HEK293 (cell line): ENCODE measurements around the gene MAPK12.

ENCODE experiments used
- CTCF ChIA-PET: fragments of 350-600 bp; formaldehyde crosslinking; extraction: SDS; loops from one replicate; lab custom pipeline; 2021; ENCODE audit warnings: antibody characterized with exemption; lab: Yijun Ruan, JAX
- POLR2A ChIA-PET: fragments of 300-600 bp; formaldehyde crosslinking; extraction: SDS; loops from one replicate; lab custom pipeline; 2020; ENCODE audit warnings: antibody characterized with exemption, inconsistent platforms; lab: Yijun Ruan, JAX
- H3K27ac ChIP-seq: fragments of 200-500 bp; sonication (Bioruptor generic); 2 replicates; pipeline ENCODE4 v1.5.1; 2014; ENCODE audit warnings: low read depth, low read length, control low read depth, inconsistent platforms; ENCODE audit errors: extremely low read depth
- H3K36me3 ChIP-seq, 2 experiments: fragments of 200-500 bp in 1 of 2; sonication (Bioruptor generic) in 1 of 2; 1 replicate in 1 of 2; 2 replicates in 1 of 2; pipeline ENCODE4 v1.5.1; 2014 to 2017; ENCODE audit warnings: inconsistent platforms in 2 of 2, low read length in 2 of 2; ENCODE audit not compliant: control insufficient read depth in 2 of 2, insufficient read depth in 1 of 2
- H3K4me1 ChIP-seq: fragments of 200-500 bp; sonication (Bioruptor generic); 2 replicates; pipeline ENCODE4 v1.5.1; 2014; ENCODE audit warnings: mild to moderate bottlenecking, low read length, inconsistent platforms; ENCODE audit not compliant: control insufficient read depth, insufficient read depth
- H3K4me3 ChIP-seq: 2 replicates; pipeline ENCODE4 v1.5.1; 2011; ENCODE audit warnings: low read depth, mild to moderate bottlenecking, control low read depth, low read length, moderate library complexity
- H3K9me3 ChIP-seq: fragments of 200-500 bp; sonication (Bioruptor generic); 2 replicates; pipeline ENCODE4 v1.5.1; 2014; ENCODE audit warnings: low read depth, low read length, inconsistent platforms; ENCODE audit not compliant: control insufficient read depth, insufficient read depth
- GLI2 ChIP-seq: fragments of 450-650 bp; formaldehyde crosslinking; IDR thresholded peaks from 2 replicates; pipeline ENCODE4; 2017; ENCODE audit warnings: missing biosample characterization, missing genetic modification characterization, low read depth, borderline replicate concordance
- KLF1 ChIP-seq: fragments of 450-650 bp; formaldehyde crosslinking; IDR thresholded peaks from 2 replicates; pipeline ENCODE4 v1.5.1; 2016; ENCODE audit warnings: missing biosample characterization, missing genetic modification characterization
- KLF10 ChIP-seq: fragments of 450-650 bp; IDR thresholded peaks from 2 replicates; pipeline ENCODE4 v1.5.1; 2018; ENCODE audit warnings: missing biosample characterization, mild to moderate bottlenecking, missing genetic modification characterization
- KLF7 ChIP-seq: fragments of 450-650 bp; formaldehyde crosslinking; IDR thresholded peaks from 2 replicates; pipeline ENCODE4 v1.5.1; 2016; ENCODE audit warnings: missing biosample characterization, missing genetic modification characterization, borderline replicate concordance
- KLF8 ChIP-seq: fragments of 450-650 bp; formaldehyde crosslinking; IDR thresholded peaks from 2 replicates; pipeline ENCODE4 v1.5.1; 2016; ENCODE audit warnings: missing biosample characterization, missing genetic modification characterization
- KLF9 ChIP-seq: fragments of 450-650 bp; formaldehyde crosslinking; IDR thresholded peaks from 2 replicates; pipeline ENCODE4 v1.5.1; 2016; ENCODE audit warnings: missing biosample characterization, missing genetic modification characterization, low read depth
- MEIS1 ChIP-seq: sonication (generic); formaldehyde crosslinking; IDR thresholded peaks from 2 replicates; pipeline ENCODE4 v1.8.1; 2022; ENCODE audit warnings: missing genetic modification reagents, mild to moderate bottlenecking, borderline replicate concordance
- MYNN ChIP-seq: fragments of 450-650 bp; formaldehyde crosslinking; IDR thresholded peaks from 2 replicates; pipeline ENCODE4 v1.5.1; 2016; ENCODE audit warnings: missing biosample characterization, missing genetic modification characterization, borderline replicate concordance
- SP7 ChIP-seq: fragments of 450-650 bp; formaldehyde crosslinking; IDR thresholded peaks from 2 replicates; pipeline ENCODE4 v1.5.1; 2016; ENCODE audit warnings: missing biosample characterization, missing genetic modification characterization
- ZNF140 ChIP-seq: fragments of 450-650 bp; formaldehyde crosslinking; IDR thresholded peaks from 2 replicates; pipeline ENCODE4 v1.5.1; 2016; ENCODE audit warnings: missing biosample characterization, missing genetic modification characterization
- ZNF239 ChIP-seq: fragments of 450-650 bp; formaldehyde crosslinking; IDR thresholded peaks from 2 replicates; pipeline ENCODE4 v1.5.1; 2016; ENCODE audit warnings: missing biosample characterization, missing genetic modification characterization
- ZNF521 ChIP-seq: fragments of 450-650 bp; formaldehyde crosslinking; IDR thresholded peaks from 2 replicates; pipeline ENCODE4 v1.5.1; 2017; ENCODE audit warnings: missing biosample characterization, mild to moderate bottlenecking, missing genetic modification characterization
- ZNF529 ChIP-seq: fragments of 450-650 bp; formaldehyde crosslinking; IDR thresholded peaks from 2 replicates; pipeline ENCODE4 v1.5.1; 2017; ENCODE audit warnings: missing genetic modification characterization, missing biosample characterization; ENCODE audit not compliant: insufficient replicate concordance
- ZNF76 ChIP-seq: fragments of 450-650 bp; formaldehyde crosslinking; IDR thresholded peaks from 2 replicates; pipeline ENCODE4; 2016; ENCODE audit warnings: low read depth, missing biosample characterization, missing genetic modification characterization, borderline replicate concordance
- ZNF777 ChIP-seq: fragments of 450-650 bp; formaldehyde crosslinking; IDR thresholded peaks from 2 replicates; pipeline ENCODE4 v1.5.1; 2017; ENCODE audit warnings: missing biosample characterization, missing genetic modification characterization, borderline replicate concordance
- ZNF843 ChIP-seq: fragments of 450-650 bp; formaldehyde crosslinking; IDR thresholded peaks from 2 replicates; pipeline ENCODE4 v1.5.1; 2016; ENCODE audit warnings: missing biosample characterization, missing genetic modification characterization
- TF ChIP-seq, protein P1 (sequence below): fragments of 450-650 bp; formaldehyde crosslinking; IDR thresholded peaks from 2 replicates; pipeline ENCODE4 v1.5.1; 2016; ENCODE audit warnings: missing biosample characterization, missing genetic modification characterization
- TF ChIP-seq, protein P2 (sequence below): fragments of 450-650 bp; formaldehyde crosslinking; IDR thresholded peaks from 2 replicates; pipeline ENCODE4 v1.5.1; 2016; ENCODE audit warnings: missing biosample characterization, missing genetic modification characterization

The MAPK12 gene

DNA sequence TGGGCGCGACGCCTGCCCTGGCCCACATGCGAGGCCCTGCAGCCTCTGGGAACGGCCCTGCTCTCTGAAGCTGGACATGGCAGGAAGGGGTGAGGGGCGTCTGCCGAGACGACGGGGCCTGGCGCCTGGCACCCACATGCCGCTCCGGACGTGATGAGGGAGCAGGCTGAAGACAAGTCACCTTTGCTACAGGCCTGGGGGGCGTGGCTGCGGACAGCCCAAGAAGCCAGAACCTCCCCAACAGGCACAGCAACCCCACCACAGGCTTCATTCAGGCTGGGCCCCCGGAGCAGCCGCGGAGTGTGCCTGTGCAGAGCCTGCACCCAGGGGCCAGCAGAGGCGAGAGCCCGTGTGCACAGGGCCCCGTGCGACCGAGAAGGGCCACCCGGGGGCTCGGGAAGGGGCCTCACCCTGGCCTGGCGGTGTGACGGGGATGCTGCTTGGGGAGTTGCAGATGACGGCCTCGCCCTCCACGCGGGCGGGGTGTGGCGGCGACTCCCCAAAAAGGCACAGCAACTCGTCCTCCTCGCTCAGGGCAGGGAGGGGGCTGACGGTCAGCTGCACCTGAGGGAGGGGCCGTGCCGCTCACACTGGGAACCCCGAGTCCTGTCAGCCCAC is 25.3 kb upstream of the MAPK12 start:
- Histone ChIP-seq H3K4me3 (no peak overlapping the region), H3K9me3 (no peaks in the 10 kb centered on the region), H3K27ac (no peak overlapping the region), H3K4me1 (no peaks in the 10 kb centered on the region), H3K36me3 (peaks cover 0 to 93% of the 10 kb centered on the region in 2 experiments; a peak in 1 of 3 replicates)
- 0 out of 2 replicates have a peak, but pooled peaks have one; percentile 37 for TF ChIP-seq KLF8 (tag by site-specific recombination)
- peak; percentile 95 for TF ChIP-seq KLF1
- TF ChIP-seq ZNF140 (tag by site-specific recombination) = no peak
- TF ChIP-seq KLF9 (tag by site-specific recombination) = 0 out of 2 replicates have a peak, but pooled peaks have one; percentile 23
- POLR2A ChIA-PET = no interaction called here
- CTCF ChIA-PET = interaction anchor here (1.0 to 1.2 kb wide), 2 partner anchors 14 to 55 kb away, joined by 5 read pairs; no protein-coding TSS in a partner anchor

DNA sequence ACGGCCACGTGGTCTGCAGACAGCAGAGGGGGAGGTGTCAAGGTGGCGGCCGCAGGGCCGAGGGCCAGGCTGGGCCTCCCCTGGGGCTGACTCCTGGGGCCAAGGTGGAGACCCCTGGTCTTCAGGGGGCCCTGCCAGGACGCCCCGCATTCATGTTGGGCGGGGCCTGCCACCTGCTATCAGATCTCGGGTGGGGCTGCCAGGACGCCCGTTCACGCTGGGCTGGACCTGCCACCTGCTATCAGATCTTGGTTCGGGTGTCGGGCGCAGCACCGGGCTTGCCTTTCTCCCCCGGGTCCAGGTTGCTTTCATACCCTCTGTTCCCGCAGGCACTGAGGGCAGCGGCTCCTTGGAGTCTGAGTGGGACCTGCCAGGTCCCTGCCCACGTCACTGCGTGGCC is 24.8 kb upstream of the MAPK12 start:
- CTCF ChIA-PET = interaction anchor here (1.0 kb wide), 1 partner anchor 13 kb away, joined by 5 read pairs; no protein-coding TSS in a partner anchor
- TF ChIP-seq KLF8 (tag by site-specific recombination) (peak; percentile 66; the same call in 1 of the 2 replicates), KLF1 (peak; percentile 30; the same call in 1 of the 2 replicates), ZNF76 (tag by site-specific recombination) (no peak), MEIS1 (CRISPR knock-in tag) (no peak), ZNF239 (no peak), KLF7 (tag by site-specific recombination) (no peak), ZNF529 (tag by site-specific recombination) (no peak)

DNA sequence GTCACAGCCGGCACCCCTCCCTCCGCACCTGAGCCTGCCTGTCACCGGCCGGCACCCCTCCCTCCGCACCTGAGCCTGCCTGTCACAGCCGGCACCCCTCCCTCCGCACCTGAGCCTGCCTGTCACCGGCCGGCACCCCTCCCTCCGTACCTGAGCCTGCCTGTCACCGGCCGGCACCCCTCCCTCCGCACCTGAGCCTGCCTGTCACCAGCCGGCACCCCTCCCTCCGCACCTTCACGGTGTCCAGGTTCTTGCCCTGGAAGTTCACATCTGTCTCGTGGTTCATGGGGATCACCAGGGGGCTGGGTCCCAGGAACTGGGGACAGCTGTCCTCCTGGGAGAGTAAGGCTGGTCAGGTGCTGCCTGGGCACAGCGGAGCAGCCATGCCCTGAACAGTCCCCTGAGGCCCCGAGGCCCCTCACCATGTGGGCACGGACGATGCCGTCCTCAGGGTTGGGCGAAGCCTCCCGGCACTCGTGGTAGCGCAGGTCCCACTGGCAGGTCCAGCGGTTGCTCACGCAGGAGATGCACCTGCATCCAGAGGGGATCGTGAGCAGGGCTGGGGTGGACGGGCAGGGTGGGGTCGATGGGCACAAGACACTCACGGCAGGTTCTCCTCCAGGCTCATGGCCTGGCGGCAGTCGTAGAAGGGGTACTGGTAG is 24.2 kb upstream of the MAPK12 start:
- H3K9me3 ChIP-seq = no peaks in the 10 kb centered on the region
- no peak overlapping the region for H3K27ac ChIP-seq
- TF ChIP-seq, protein P1, sequence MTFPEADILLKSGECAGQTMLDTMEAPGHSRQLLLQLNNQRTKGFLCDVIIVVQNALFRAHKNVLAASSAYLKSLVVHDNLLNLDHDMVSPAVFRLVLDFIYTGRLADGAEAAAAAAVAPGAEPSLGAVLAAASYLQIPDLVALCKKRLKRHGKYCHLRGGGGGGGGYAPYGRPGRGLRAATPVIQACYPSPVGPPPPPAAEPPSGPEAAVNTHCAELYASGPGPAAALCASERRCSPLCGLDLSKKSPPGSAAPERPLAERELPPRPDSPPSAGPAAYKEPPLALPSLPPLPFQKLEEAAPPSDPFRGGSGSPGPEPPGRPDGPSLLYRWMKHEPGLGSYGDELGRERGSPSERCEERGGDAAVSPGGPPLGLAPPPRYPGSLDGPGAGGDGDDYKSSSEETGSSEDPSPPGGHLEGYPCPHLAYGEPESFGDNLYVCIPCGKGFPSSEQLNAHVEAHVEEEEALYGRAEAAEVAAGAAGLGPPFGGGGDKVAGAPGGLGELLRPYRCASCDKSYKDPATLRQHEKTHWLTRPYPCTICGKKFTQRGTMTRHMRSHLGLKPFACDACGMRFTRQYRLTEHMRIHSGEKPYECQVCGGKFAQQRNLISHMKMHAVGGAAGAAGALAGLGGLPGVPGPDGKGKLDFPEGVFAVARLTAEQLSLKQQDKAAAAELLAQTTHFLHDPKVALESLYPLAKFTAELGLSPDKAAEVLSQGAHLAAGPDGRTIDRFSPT (tag by site-specific recombination) = peak; percentile 56; the same call in 1 of the 2 replicates
- TF ChIP-seq SP7 = no peak
- no peak for TF ChIP-seq KLF10
- ChIA-PET POLR2A (no interaction called here), CTCF (interaction anchor here (1.0 kb wide), 1 partner anchor 13 kb away, joined by 5 read pairs; no protein-coding TSS in a partner anchor)
- no peak overlapping the region for H3K4me3 ChIP-seq
- H3K4me1 ChIP-seq = no peaks in the 10 kb centered on the region
- H3K36me3 ChIP-seq = peaks cover 0 to 93% of the 10 kb centered on the region in 2 experiments; a peak in 1 of 3 replicates

More for the DNA sequence above, 24.8 kb upstream of the MAPK12 start:
- Histone ChIP-seq H3K9me3 (no peaks in the 10 kb centered on the region), H3K36me3 (peaks cover 0 to 93% of the 10 kb centered on the region in 2 experiments; a peak in 1 of 3 replicates), H3K4me3 (no peak overlapping the region), H3K27ac (no peak overlapping the region), H3K4me1 (no peaks in the 10 kb centered on the region)
- POLR2A ChIA-PET = no interaction called here

DNA sequence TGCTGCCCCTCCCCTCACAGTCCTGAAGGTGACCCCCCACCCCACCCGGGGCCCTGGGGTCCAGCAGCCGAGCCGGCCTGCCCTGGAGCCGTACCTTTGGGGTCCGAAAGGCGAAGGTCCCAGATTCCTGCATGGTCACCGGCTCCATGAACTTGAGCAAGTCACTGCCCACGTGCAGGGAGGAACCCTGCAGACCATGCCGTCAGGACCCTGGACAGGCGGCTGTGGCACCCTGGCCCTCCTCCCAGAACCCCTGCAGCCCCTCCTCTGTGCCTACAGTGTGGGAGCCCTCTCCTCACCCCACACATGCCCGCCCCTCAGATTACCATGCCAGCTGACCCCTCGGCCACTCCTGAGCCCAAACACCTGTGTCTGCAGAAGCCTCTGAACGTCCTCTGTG is 23.0 kb upstream of the MAPK12 start:
- CTCF ChIA-PET = no interaction called here
- Histone ChIP-seq H3K27ac (no peak overlapping the region), H3K4me1 (no peaks in the 10 kb centered on the region), H3K9me3 (no peaks in the 10 kb centered on the region), H3K4me3 (no peak overlapping the region), H3K36me3 (peaks cover 0 to 93% of the 10 kb centered on the region in 2 experiments; a peak in 1 of 3 replicates)
- POLR2A ChIA-PET = no interaction called here
- TF ChIP-seq GLI2 (tag by site-specific recombination) (no peak), MYNN (no peak), ZNF777 (no peak), ZNF521 (tag by site-specific recombination) (no peak), ZNF843 (tag by site-specific recombination) (no peak)
- TF ChIP-seq, protein P2, sequence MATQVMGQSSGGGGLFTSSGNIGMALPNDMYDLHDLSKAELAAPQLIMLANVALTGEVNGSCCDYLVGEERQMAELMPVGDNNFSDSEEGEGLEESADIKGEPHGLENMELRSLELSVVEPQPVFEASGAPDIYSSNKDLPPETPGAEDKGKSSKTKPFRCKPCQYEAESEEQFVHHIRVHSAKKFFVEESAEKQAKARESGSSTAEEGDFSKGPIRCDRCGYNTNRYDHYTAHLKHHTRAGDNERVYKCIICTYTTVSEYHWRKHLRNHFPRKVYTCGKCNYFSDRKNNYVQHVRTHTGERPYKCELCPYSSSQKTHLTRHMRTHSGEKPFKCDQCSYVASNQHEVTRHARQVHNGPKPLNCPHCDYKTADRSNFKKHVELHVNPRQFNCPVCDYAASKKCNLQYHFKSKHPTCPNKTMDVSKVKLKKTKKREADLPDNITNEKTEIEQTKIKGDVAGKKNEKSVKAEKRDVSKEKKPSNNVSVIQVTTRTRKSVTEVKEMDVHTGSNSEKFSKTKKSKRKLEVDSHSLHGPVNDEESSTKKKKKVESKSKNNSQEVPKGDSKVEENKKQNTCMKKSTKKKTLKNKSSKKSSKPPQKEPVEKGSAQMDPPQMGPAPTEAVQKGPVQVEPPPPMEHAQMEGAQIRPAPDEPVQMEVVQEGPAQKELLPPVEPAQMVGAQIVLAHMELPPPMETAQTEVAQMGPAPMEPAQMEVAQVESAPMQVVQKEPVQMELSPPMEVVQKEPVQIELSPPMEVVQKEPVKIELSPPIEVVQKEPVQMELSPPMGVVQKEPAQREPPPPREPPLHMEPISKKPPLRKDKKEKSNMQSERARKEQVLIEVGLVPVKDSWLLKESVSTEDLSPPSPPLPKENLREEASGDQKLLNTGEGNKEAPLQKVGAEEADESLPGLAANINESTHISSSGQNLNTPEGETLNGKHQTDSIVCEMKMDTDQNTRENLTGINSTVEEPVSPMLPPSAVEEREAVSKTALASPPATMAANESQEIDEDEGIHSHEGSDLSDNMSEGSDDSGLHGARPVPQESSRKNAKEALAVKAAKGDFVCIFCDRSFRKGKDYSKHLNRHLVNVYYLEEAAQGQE (tag by site-specific recombination) = 0 out of 2 replicates have a peak, but pooled peaks have one; percentile 43
- TF ChIP-seq, protein P1 (tag by site-specific recombination) = peak; percentile 47
